ENCODE measurements around the gene ATAD5.
"Not testable (repeated sequence)": the region's sequence is repeated elsewhere in the genome, so short reads cannot be mapped to it uniquely, and the experiment has no call there.

The ATAD5 gene

DNA sequence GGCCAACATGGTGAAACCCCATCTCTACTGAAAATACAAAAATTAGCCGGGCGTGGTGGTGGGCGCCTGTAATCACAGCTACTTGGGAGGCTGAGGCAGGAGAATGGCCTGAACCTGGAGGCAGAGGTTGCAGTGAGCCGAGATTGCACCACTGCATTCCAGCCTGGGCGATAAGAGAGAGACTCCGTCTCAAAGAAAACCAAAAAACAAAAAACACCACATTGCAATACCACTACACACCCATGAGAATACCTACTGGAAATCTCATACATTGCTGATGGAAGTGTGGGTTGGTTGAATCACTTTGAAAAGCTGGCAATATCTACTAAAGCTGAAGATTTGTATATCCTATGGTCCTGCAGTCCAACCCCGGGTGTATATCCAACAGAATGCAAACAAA, 78.4 kb downstream of the ATAD5 start:
- H3K27ac ChIP-seq (ENCODE audit: insufficient read depth, low read depth, low read length, poor library complexity, severe bottlenecking); H3K36me3 ChIP-seq (ENCODE audit: control insufficient read depth, insufficient read depth, low read length); H3K27me3 ChIP-seq (ENCODE audit: control insufficient read depth, insufficient read depth, low read length, poor library complexity, severe bottlenecking); H3K4me3 ChIP-seq (ENCODE audit: insufficient read depth, low read depth, low read length); H3K9me3 ChIP-seq (ENCODE audit: control insufficient read depth, low read length); H3K4me1 ChIP-seq (ENCODE audit: control insufficient read depth, insufficient read depth, low read length): not testable (repeated sequence)
- WGBS, 2 experiments, result 90 to 91% methylated on average over 6 to 7 of the region's 7 CpGs

DNA sequence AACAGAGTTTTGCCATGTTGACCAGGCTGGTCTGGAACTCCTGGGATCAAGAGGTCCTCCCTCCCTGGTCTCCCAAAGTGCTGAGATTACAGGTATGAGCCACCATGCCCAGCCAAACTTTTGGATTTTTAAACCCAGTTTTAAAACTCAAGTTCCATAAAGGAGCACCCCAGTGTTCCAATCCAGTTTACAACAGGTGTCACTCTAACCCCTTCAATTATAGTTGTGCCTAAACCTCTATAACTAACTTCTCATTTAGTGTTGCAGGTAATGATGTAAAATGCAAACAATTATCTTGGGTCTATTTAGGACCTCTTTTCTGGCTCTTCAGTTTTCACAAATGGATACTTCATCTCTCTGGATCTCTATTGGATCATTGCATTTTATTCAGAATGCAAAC, 82.2 kb downstream of the ATAD5 start:
- H3K4me1 ChIP-seq (ENCODE audit: control insufficient read depth, insufficient read depth, low read length), result no peaks in the 10 kb centered on the region
- no peak overlapping the region for H3K4me3 ChIP-seq (ENCODE audit: insufficient read depth, low read depth, low read length)
- H3K36me3 ChIP-seq (ENCODE audit: control insufficient read depth, insufficient read depth, low read length), result no peaks in the 10 kb centered on the region
- H3K27me3 ChIP-seq (ENCODE audit: control insufficient read depth, insufficient read depth, low read length, poor library complexity, severe bottlenecking), result no peaks in the 10 kb centered on the region
- H3K27ac ChIP-seq (ENCODE audit: insufficient read depth, low read depth, low read length, poor library complexity, severe bottlenecking), result no peak overlapping the region
- H3K9me3 ChIP-seq (ENCODE audit: control insufficient read depth, low read length), result no peaks in the 10 kb centered on the region

DNA sequence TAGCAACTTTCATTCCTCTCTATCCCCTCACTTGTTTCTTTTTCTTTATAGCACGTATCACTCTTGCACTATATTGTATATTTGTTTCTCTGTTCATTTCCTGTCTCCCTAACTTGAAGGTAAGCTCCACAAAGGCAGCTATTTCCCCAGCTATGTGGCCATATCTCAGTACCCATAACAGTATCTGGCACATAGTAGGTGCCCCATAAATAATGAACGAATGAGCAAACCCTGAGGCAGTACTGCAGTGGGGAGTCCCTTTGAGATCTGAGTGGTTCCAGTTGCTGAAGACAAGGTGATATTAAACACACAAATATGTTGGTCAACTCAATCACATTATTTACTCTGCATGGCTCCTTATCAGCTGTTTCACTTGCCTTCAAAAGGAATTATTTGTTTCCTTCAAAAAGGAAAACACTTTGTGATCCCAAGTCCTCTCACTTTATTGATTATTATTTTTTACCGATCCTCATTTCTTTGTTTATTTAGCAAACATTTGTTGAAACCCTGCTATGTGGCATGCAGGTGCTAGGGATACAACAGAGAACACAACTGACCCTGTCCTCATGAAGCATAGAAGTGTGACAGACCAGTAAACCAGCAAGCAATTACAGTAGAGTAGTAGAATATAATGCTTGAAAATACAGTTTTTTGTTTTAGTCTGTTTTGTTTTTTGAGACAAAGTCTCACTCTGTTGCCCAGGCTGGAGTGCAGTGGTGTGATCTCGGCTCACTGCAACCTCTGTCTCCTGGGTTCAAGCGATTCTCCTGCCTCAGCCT, 84.3 kb downstream of the ATAD5 start:
- 91 to 92% methylated on average over 5 of the region's 5 CpGs for WGBS, 2 experiments

DNA sequence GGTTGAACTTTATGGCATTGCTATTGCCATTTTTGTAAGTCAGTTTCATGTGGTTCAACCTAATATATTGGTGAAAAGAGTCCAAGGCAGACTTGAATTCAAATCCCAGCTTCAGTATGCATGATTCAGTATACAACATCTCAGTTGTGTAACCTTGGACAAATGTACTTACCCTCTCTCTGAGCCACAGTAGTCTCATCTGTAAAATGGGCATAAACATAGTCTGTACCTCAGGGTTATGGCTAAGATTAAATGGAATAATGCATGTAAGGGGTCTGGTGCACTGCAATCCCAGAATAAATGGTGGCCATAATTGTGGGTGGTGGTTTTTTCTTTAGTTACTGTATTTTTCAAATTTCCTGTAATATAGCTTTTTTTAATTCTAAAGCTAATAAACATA, 85.3 kb downstream of the ATAD5 start:
- H3K27ac ChIP-seq (ENCODE audit: insufficient read depth, low read depth, low read length, poor library complexity, severe bottlenecking), result no peak overlapping the region
- no peaks in the 10 kb centered on the region for H3K36me3 ChIP-seq (ENCODE audit: control insufficient read depth, insufficient read depth, low read length)
- peaks cover 17% of the 10 kb centered on the region for H3K27me3 ChIP-seq (ENCODE audit: control insufficient read depth, insufficient read depth, low read length, poor library complexity, severe bottlenecking)
- H3K4me3 ChIP-seq (ENCODE audit: insufficient read depth, low read depth, low read length), result no peak overlapping the region
- no peaks in the 10 kb centered on the region for H3K9me3 ChIP-seq (ENCODE audit: control insufficient read depth, low read length)
- H3K4me1 ChIP-seq (ENCODE audit: control insufficient read depth, insufficient read depth, low read length), result peaks cover 4% of the 10 kb centered on the region

More for the DNA sequence above, 84.3 kb downstream of the ATAD5 start:
- Histone ChIP-seq H3K27ac (ENCODE audit: insufficient read depth, low read depth, low read length, poor library complexity, severe bottlenecking) (peak overlapping the region; percentile 16), H3K27me3 (ENCODE audit: control insufficient read depth, insufficient read depth, low read length, poor library complexity, severe bottlenecking) (peaks cover 7% of the 10 kb centered on the region), H3K4me3 (ENCODE audit: insufficient read depth, low read depth, low read length) (no peak overlapping the region), H3K36me3 (ENCODE audit: control insufficient read depth, insufficient read depth, low read length) (no peaks in the 10 kb centered on the region), H3K9me3 (ENCODE audit: control insufficient read depth, low read length) (no peaks in the 10 kb centered on the region), H3K4me1 (ENCODE audit: control insufficient read depth, insufficient read depth, low read length) (no peaks in the 10 kb centered on the region)

DNA sequence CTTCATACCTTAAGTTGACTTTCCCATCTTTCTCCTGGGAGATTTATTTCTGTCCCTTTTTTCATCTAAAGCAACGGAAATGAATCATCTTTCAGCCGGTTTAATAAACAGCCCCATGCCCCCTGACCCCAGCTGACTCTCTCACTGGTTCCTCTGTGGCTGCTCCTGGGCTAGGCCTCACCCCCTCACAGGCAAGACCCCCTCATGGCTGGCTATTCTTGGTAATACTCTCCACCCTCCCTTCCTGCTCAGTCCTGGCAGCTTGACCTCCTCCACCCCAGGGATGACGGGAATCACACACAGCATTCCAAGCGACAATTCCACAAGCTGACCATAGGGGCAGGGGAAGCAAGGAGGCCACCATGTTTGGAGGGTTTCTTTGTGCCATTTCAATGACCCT, 88.5 kb downstream of the ATAD5 start:
- WGBS, 2 experiments, result 61% methylated on average over 4 of the region's 4 CpGs
- peaks cover 46% of the 10 kb centered on the region for H3K27me3 ChIP-seq (ENCODE audit: control insufficient read depth, insufficient read depth, low read length, poor library complexity, severe bottlenecking)
- H3K9me3 ChIP-seq (ENCODE audit: control insufficient read depth, low read length), result no peaks in the 10 kb centered on the region
- H3K27ac ChIP-seq (ENCODE audit: insufficient read depth, low read depth, low read length, poor library complexity, severe bottlenecking), result no peak overlapping the region
- peaks cover 9% of the 10 kb centered on the region for H3K4me1 ChIP-seq (ENCODE audit: control insufficient read depth, insufficient read depth, low read length)
- no peak overlapping the region for H3K4me3 ChIP-seq (ENCODE audit: insufficient read depth, low read depth, low read length)
- no peaks in the 10 kb centered on the region for H3K36me3 ChIP-seq (ENCODE audit: control insufficient read depth, insufficient read depth, low read length)

DNA sequence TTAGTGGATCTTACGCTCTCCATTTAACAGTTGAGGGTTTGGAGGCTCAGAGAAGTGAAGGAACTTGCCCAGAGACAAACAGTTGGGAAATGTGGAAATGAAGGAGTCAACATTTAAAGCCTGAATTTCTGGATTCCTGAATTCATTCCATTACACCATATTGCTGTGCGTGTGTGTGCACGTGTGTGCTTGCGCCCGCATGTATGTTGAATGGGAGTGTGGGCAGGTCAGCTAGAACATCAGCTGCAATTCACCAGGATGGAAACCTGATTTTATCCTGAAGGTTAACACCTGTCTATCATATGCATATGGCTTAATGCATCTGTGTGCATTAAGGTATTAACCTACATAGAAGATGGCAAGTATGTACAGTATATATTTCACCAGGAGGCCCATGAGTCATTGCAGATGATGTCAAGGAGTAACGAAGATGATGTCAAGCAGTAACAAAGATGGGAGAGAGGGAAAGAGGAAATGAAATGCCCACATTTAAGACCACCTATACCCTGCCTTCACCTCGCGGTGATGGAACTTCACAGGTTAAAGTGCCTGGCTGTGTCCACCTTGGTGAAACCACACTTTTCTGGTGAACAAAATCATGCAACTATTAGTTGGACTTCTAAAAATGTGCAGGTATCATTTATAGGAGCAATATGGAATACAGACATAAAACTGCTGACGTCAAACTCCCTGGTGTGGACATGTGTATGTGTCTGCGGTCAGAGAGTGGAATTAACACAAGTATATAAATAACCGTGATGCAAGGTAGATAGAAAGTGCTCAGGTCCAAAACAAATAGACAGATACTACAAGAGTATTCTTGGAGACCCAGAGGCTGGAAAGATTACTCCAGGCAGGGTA, 89.1 kb downstream of the ATAD5 start:
- H3K9me3 ChIP-seq (ENCODE audit: control insufficient read depth, low read length), result no peaks in the 10 kb centered on the region
- H3K27me3 ChIP-seq (ENCODE audit: control insufficient read depth, insufficient read depth, low read length, poor library complexity, severe bottlenecking), result peaks cover 51% of the 10 kb centered on the region
- H3K4me1 ChIP-seq (ENCODE audit: control insufficient read depth, insufficient read depth, low read length), result peaks cover 9% of the 10 kb centered on the region
- no peak overlapping the region for H3K4me3 ChIP-seq (ENCODE audit: insufficient read depth, low read depth, low read length)
- 91 to 92% methylated on average over 11 of the region's 11 CpGs for WGBS, 2 experiments
- H3K27ac ChIP-seq (ENCODE audit: insufficient read depth, low read depth, low read length, poor library complexity, severe bottlenecking), result no peak overlapping the region
- no peaks in the 10 kb centered on the region for H3K36me3 ChIP-seq (ENCODE audit: control insufficient read depth, insufficient read depth, low read length)

DNA sequence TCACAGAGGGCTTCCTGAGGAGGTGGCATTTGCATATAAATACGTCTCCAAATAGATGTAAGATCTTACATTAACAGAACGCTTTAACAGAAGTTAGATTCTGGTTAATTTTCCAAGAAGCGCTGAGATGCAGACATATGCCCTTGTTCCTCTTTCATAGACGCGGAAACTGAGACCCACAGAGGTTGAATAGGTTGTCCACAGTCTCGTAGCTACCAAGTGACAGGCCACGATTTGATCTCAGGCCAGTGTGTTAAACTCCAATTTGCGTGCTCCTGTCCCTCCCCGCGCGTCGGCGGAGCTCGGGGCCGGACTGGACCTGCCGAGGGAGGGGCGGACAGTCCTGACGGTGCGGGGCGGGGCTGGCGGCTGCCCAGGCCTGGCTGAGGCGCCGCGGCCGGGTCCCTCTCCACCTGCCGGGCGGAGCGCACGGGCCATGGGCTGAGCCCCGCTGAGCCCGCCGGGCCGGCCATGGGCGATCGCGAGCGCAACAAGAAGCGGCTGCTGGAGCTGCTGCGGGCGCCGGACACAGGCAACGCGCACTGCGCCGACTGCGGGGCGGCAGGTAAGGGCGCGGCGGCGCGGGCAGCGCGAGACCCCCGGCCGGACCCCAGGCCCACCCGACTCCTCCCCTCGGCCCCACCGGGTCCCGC, 89.9 kb downstream of the ATAD5 start, which contains the start of gene ADAP2:
Gene ADAP2 (plus strand): TSS at position 402 of the 653 bp plus-strand sequence. CDS start 70 bp downstream, at position 472.
- Histone ChIP-seq H3K27me3 (ENCODE audit: control insufficient read depth, insufficient read depth, low read length, poor library complexity, severe bottlenecking) (peaks cover 57% of the 10 kb centered on the region), H3K36me3 (ENCODE audit: control insufficient read depth, insufficient read depth, low read length) (no peaks in the 10 kb centered on the region), H3K4me3 (ENCODE audit: insufficient read depth, low read depth, low read length) (peak within 1 kb of the TSS; percentile 41), H3K27ac (ENCODE audit: insufficient read depth, low read depth, low read length, poor library complexity, severe bottlenecking) (no peak within 1 kb of the TSS), H3K9me3 (ENCODE audit: control insufficient read depth, low read length) (no peaks in the 10 kb centered on the region), H3K4me1 (ENCODE audit: control insufficient read depth, insufficient read depth, low read length) (peaks cover 9% of the 10 kb centered on the region)
- 3% methylated on average over 60 of the region's 60 CpGs for WGBS, 2 experiments

DNA sequence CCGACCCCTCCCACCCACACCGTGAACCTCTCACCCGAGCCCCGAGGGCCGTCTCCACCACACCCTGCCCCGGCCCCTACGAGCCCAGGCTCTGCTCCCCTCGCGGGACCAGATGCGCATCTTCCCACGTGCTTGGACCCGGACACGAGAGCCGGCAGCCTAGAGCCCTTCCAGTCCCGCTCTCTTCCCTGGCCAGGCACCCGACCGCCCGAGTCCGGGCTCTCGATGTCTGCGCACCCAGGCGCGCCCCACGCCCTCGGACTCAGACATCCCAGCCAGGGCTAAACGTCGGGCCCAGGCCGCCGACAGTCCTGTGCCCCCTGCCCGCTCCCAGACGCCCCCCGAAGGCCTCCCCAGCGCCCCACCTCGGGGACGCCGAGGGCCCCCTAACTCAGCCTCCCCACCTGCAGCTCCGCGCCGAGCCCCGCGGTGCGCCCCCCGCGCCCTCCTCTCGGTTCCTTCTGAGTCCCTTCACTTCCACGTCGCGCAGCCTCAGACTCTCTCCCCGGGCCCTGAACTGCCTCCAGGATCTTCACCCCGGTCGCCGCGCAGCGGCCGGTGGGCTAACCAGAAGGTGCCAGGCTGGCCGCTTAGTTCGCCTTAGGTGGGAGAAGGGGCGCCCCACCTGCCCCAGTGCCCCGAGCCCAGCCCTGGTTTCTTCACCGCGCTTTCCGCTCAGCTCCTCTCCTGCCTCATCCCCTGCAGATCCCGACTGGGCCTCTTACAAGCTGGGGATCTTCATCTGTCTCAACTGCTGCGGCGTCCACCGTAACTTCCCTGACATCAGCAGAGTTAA, 90.7 kb downstream of the ATAD5 start:
- H3K4me1 ChIP-seq (ENCODE audit: control insufficient read depth, insufficient read depth, low read length), result peaks cover 9% of the 10 kb centered on the region
- 10 to 11% methylated on average over 66 of the region's 66 CpGs for WGBS, 2 experiments
- no peaks in the 10 kb centered on the region for H3K36me3 ChIP-seq (ENCODE audit: control insufficient read depth, insufficient read depth, low read length)
- H3K27me3 ChIP-seq (ENCODE audit: control insufficient read depth, insufficient read depth, low read length, poor library complexity, severe bottlenecking), result peaks cover 59% of the 10 kb centered on the region
- H3K9me3 ChIP-seq (ENCODE audit: control insufficient read depth, low read length), result no peaks in the 10 kb centered on the region
- H3K27ac ChIP-seq (ENCODE audit: insufficient read depth, low read depth, low read length, poor library complexity, severe bottlenecking), result no peak overlapping the region
- H3K4me3 ChIP-seq (ENCODE audit: insufficient read depth, low read depth, low read length), result peak overlapping the region; percentile 41

DNA sequence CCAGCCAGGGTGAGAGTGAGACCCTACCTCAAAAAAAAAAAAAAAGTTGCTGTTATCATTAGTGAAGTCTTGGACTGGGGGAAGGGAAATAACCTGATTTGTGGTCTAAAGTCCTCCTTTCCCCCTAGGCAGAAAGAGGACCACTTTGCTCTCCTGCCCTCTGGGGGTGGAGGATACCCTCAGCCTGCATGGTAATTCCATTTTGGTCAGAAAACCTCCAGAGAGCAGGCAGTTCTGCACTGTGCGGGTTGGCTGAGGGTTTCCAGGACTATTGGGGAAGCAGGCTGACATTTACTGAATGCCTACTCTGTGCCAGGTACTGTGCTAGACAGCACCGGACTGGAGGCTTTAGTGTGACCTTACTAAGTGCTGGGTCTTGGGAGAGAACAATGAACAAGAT, 92.6 kb downstream of the ATAD5 start:
- Histone ChIP-seq H3K36me3 (ENCODE audit: control insufficient read depth, insufficient read depth, low read length) (no peaks in the 10 kb centered on the region), H3K27me3 (ENCODE audit: control insufficient read depth, insufficient read depth, low read length, poor library complexity, severe bottlenecking) (peaks cover 59% of the 10 kb centered on the region), H3K4me1 (ENCODE audit: control insufficient read depth, insufficient read depth, low read length) (peaks cover 9% of the 10 kb centered on the region), H3K27ac (ENCODE audit: insufficient read depth, low read depth, low read length, poor library complexity, severe bottlenecking) (no peak overlapping the region), H3K4me3 (ENCODE audit: insufficient read depth, low read depth, low read length) (no peak overlapping the region), H3K9me3 (ENCODE audit: control insufficient read depth, low read length) (no peaks in the 10 kb centered on the region)
- WGBS, 2 experiments, result 85 to 87% methylated on average over 2 of the region's 2 CpGs

All from ectodermal cell (in vitro differentiated cells).